Stimulated activated naive CD8-positive, alpha-beta T cell treated with anti-CD3 and anti-CD28 coated beads, Interleukin-15, Interleukin-2, amounts not matched to agents 100 ng/mL and 50 ng/mL, for 24 hours (primary cell): ENCODE results near the gene HIVEP3.

Experiments
- H3K27ac Mint-ChIP-seq: one replicate; pipeline ENCODE4 v1.8.0; 2021; ENCODE audit warnings: mild to moderate bottlenecking, mixed read lengths
- H3K27me3 Mint-ChIP-seq: one replicate; pipeline ENCODE4 v1.8.0; 2021; ENCODE audit warnings: mixed read lengths
- H3K36me3 Mint-ChIP-seq: one replicate; pipeline ENCODE4 v1.8.0; 2021; ENCODE audit warnings: low read depth, mixed read lengths
- H3K4me1 Mint-ChIP-seq: one replicate; pipeline ENCODE4 v1.8.0; 2021; ENCODE audit warnings: low read depth, mixed read lengths
- H3K4me3 Mint-ChIP-seq: one replicate; pipeline ENCODE4 v1.8.0; 2021; ENCODE audit warnings: mild to moderate bottlenecking, mixed read lengths
- H3K9me3 Mint-ChIP-seq: one replicate; pipeline ENCODE4 v1.8.0; 2021; ENCODE audit warnings: mixed read lengths

HIVEP3 gene

GRCh38 chr1:41816061-41816460 is 102.7 kb downstream of the HIVEP3 start:
- Mint-ChIP-seq H3K4me1 (peaks cover 35% of the 10 kb centered on the region), H3K27me3 (no peaks in the 10 kb centered on the region), H3K36me3 (no peaks in the 10 kb centered on the region), H3K27ac (no peak overlapping the region), H3K9me3 (no peaks in the 10 kb centered on the region), H3K4me3 (no peak overlapping the region)

- Mint-ChIP-seq H3K36me3 (no peaks in the 10 kb centered on the region), H3K4me3 (no peak overlapping the region), H3K27ac (no peak overlapping the region), H3K9me3 (no peaks in the 10 kb centered on the region), H3K27me3 (no peaks in the 10 kb centered on the region), H3K4me1 (peaks cover 47% of the 10 kb centered on the region)
Measured at GRCh38 chr1:41813755-41814745, 104.7 kb downstream of the HIVEP3 start.

GRCh38 chr1:41813226-41813625 is 105.5 kb downstream of the HIVEP3 start:
- Mint-ChIP-seq H3K4me1 (peaks cover 46% of the 10 kb centered on the region), H3K9me3 (no peaks in the 10 kb centered on the region), H3K4me3 (no peak overlapping the region), H3K27ac (no peak overlapping the region), H3K36me3 (no peaks in the 10 kb centered on the region), H3K27me3 (no peaks in the 10 kb centered on the region)

- Mint-ChIP-seq H3K4me1 (peaks cover 53% of the 10 kb centered on the region), H3K9me3 (no peaks in the 10 kb centered on the region), H3K27ac (no peak overlapping the region), H3K27me3 (no peaks in the 10 kb centered on the region), H3K4me3 (no peak overlapping the region), H3K36me3 (no peaks in the 10 kb centered on the region)
Measured at GRCh38 chr1:41812453-41812852, 106.3 kb downstream of the HIVEP3 start.

- H3K27ac Mint-ChIP-seq: no peak overlapping the region
- no peaks in the 10 kb centered on the region for H3K36me3 Mint-ChIP-seq
- no peaks in the 10 kb centered on the region for H3K27me3 Mint-ChIP-seq
- H3K4me3 Mint-ChIP-seq: no peak overlapping the region
- H3K9me3 Mint-ChIP-seq: no peaks in the 10 kb centered on the region
- H3K4me1 Mint-ChIP-seq: peaks cover 57% of the 10 kb centered on the region
Measured at GRCh38 chr1:41812051-41812450, 106.7 kb downstream of the HIVEP3 start.

- Mint-ChIP-seq H3K9me3 (no peaks in the 10 kb centered on the region), H3K36me3 (no peaks in the 10 kb centered on the region), H3K27ac (peak overlapping the region; percentile 34), H3K4me1 (peaks cover 66% of the 10 kb centered on the region), H3K4me3 (peak overlapping the region; percentile 24), H3K27me3 (no peaks in the 10 kb centered on the region)
Measured at GRCh38 chr1:41811051-41811795, 107.5 kb downstream of the HIVEP3 start.

GRCh38 chr1:41810446-41810845 is 108.3 kb downstream of the HIVEP3 start:
- H3K27ac Mint-ChIP-seq: no peak overlapping the region

GRCh38 chr1:41809692-41810091 is 109.0 kb downstream of the HIVEP3 start:
- Mint-ChIP-seq H3K9me3 (no peaks in the 10 kb centered on the region), H3K27me3 (no peaks in the 10 kb centered on the region), H3K4me3 (peak overlapping the region; percentile 17), H3K4me1 (peaks cover 81% of the 10 kb centered on the region), H3K27ac (peak overlapping the region; percentile 18), H3K36me3 (no peaks in the 10 kb centered on the region)

More at GRCh38 chr1:41810446-41810845, 108.3 kb downstream of the HIVEP3 start:
- H3K9me3 Mint-ChIP-seq: no peaks in the 10 kb centered on the region
- H3K4me1 Mint-ChIP-seq: peaks cover 73% of the 10 kb centered on the region
- no peaks in the 10 kb centered on the region for H3K36me3 Mint-ChIP-seq
- H3K4me3 Mint-ChIP-seq: no peak overlapping the region
- no peaks in the 10 kb centered on the region for H3K27me3 Mint-ChIP-seq

GRCh38 chr1:41807390-41807789 is 111.3 kb downstream of the HIVEP3 start:
- Mint-ChIP-seq H3K9me3 (no peaks in the 10 kb centered on the region), H3K27me3 (no peaks in the 10 kb centered on the region), H3K36me3 (no peaks in the 10 kb centered on the region), H3K27ac (peak overlapping the region; percentile 89), H3K4me1 (peaks cover 97% of the 10 kb centered on the region), H3K4me3 (peak overlapping the region; percentile 74)

GRCh38 chr1:41806472-41807155 is 112.1 kb downstream of the HIVEP3 start:
- Mint-ChIP-seq H3K36me3 (no peaks in the 10 kb centered on the region), H3K4me1 (peaks cover 98% of the 10 kb centered on the region), H3K27me3 (no peaks in the 10 kb centered on the region), H3K27ac (peak overlapping the region; percentile 89), H3K9me3 (no peaks in the 10 kb centered on the region), H3K4me3 (peak overlapping the region; percentile 74)

GRCh38 chr1:41805771-41806471 is 112.8 kb downstream of the HIVEP3 start:
- no peaks in the 10 kb centered on the region for H3K9me3 Mint-ChIP-seq
- peak overlapping the region; percentile 74 for H3K4me3 Mint-ChIP-seq
- H3K36me3 Mint-ChIP-seq: no peaks in the 10 kb centered on the region
- H3K27me3 Mint-ChIP-seq: no peaks in the 10 kb centered on the region
- H3K27ac Mint-ChIP-seq: peak overlapping the region; percentile 89
- H3K4me1 Mint-ChIP-seq: peaks cover 97% of the 10 kb centered on the region

- H3K4me3 Mint-ChIP-seq: peak overlapping the region; percentile 48
- peak overlapping the region; percentile 69 for H3K27ac Mint-ChIP-seq
- peaks cover 97% of the 10 kb centered on the region for H3K4me1 Mint-ChIP-seq
- H3K9me3 Mint-ChIP-seq: no peaks in the 10 kb centered on the region
- no peaks in the 10 kb centered on the region for H3K36me3 Mint-ChIP-seq
- no peaks in the 10 kb centered on the region for H3K27me3 Mint-ChIP-seq
Measured at GRCh38 chr1:41804176-41804575, 114.5 kb downstream of the HIVEP3 start.

GRCh38 chr1:41803656-41804055 is 115.1 kb downstream of the HIVEP3 start:
- no peaks in the 10 kb centered on the region for H3K36me3 Mint-ChIP-seq
- H3K4me1 Mint-ChIP-seq: peaks cover 97% of the 10 kb centered on the region
- peak overlapping the region; percentile 7 for H3K4me3 Mint-ChIP-seq
- no peaks in the 10 kb centered on the region for H3K27me3 Mint-ChIP-seq
- H3K9me3 Mint-ChIP-seq: no peaks in the 10 kb centered on the region
- peak overlapping the region; percentile 70 for H3K27ac Mint-ChIP-seq
